ENCODE results near the gene MALT1.

DNA sequence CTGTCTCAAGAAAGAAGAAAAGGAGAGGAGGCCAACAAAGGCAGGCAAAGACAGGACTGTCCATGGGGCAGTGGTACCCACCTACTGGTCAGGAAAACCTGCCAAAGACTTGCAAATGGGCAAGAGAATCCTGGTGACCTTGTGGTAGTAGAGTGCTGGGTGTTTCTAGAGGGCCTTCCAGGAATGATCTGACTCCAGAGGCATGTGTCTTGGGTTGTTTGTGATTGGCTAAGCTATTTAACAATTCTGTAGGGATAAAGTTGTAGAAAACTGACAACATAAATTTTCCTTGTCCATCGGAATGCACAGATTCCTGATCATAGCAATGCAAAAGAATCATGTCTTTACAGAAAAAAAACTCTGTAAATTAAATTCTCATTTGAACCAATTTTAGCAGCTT is 125.0 kb downstream of the MALT1 start:
- TF ChIP-seq CTCF (IDR thresholded peaks at IDR 0.05) (no peak), EP300 (IDR thresholded peaks at IDR 0.05) (no peak), POLR2A (IDR thresholded peaks at IDR 0.05) (no peak)
